Smooth muscle cell (in vitro differentiated cells): ENCODE data around the gene SLC23A1. TPM values are rescaled to one million over a fixed set of nuclear protein-coding genes. Genes with fewer than 3 reads are reported as not detected.
"Not testable (repeated sequence)": the region's sequence is repeated elsewhere in the genome, so short reads cannot be mapped to it uniquely, and the experiment has no call there.

Experiments
- DNase-seq: peaks from one replicate; lab custom pipeline; 2025; ENCODE audit not compliant: unreplicated experiment; lab: John Stamatoyannopoulos, UW
- H2AFZ ChIP-seq: fragments of 200-600 bp; sonication (generic); 2 replicates; pipeline ENCODE4 v1.6.0; 2016; ENCODE audit warnings: antibody characterized with exemption, low read depth, mild to moderate bottlenecking
- H3F3A ChIP-seq: fragments of 200-600 bp; sonication (generic); 2 replicates; pipeline ENCODE4 v1.6.0; 2017; ENCODE audit warnings: antibody characterized with exemption, low read depth
- H3K27ac ChIP-seq: fragments of 200-600 bp; sonication (generic); 2 replicates; pipeline ENCODE4 v1.5.1; 2016; ENCODE audit warnings: low read depth, mild to moderate bottlenecking
- H3K27me3 ChIP-seq: fragments of 200-600 bp; sonication (generic); 2 replicates; pipeline ENCODE4 v1.6.1; 2016; ENCODE audit warnings: low read depth, mild to moderate bottlenecking
- H3K36me3 ChIP-seq: fragments of 200-600 bp; sonication (generic); 2 replicates; pipeline ENCODE4 v1.5.1; 2016; ENCODE audit warnings: low read depth
- H3K4me1 ChIP-seq: fragments of 200-600 bp; sonication (generic); 2 replicates; pipeline ENCODE4 v1.5.1; 2016; ENCODE audit warnings: low read depth
- H3K4me2 ChIP-seq: fragments of 200-600 bp; sonication (generic); 2 replicates; pipeline ENCODE4 v1.6.0; 2016; ENCODE audit warnings: mild to moderate bottlenecking
- H3K4me3 ChIP-seq: fragments of 200-600 bp; sonication (generic); 2 replicates; pipeline ENCODE4 v1.5.1; 2016; ENCODE audit warnings: mild to moderate bottlenecking
- H3K79me2 ChIP-seq: fragments of 200-600 bp; sonication (generic); 2 replicates; pipeline ENCODE4 v1.6.0; 2016; ENCODE audit warnings: low read depth, mild to moderate bottlenecking
- H3K9ac ChIP-seq: fragments of 200-600 bp; sonication (generic); 2 replicates; pipeline ENCODE4 v1.6.0; 2016; ENCODE audit warnings: low read depth
- H3K9me3 ChIP-seq: fragments of 200-600 bp; sonication (generic); replicated peaks from 2 replicates; pipeline ENCODE4 v1.5.1; 2016; ENCODE audit warnings: low read depth
- H4K20me1 ChIP-seq: fragments of 200-600 bp; sonication (generic); 2 replicates; pipeline ENCODE4 v1.6.0; 2016; ENCODE audit warnings: low read depth
- CTCF ChIP-seq: fragments of 200-600 bp; sonication (generic); IDR thresholded peaks from 2 replicates; pipeline ENCODE4 v1.5.1; 2017; ENCODE audit warnings: borderline replicate concordance, mild to moderate bottlenecking, antibody characterized with exemption; ENCODE audit not compliant: insufficient read depth, poor library complexity, severe bottlenecking
- WGBS: methylation state at CpG from one replicate; pipeline ENCODE4 v1.1.7; 2016; ENCODE audit warnings: low lambda C conversion rate; 5-methylcytosine and 5-hydroxymethylcytosine counted together
- polyA plus RNA-seq: library from polyadenylated mRNA; unstranded; fragments of >200 nt; fragmentation: Nextera tagmentation; extraction: Ambion mirVana; gene quantifications from 2 replicates; pipeline ENCODE4 v1.2.1, GENCODE V29; 2016
- total RNA-seq: library from RNA; depleted of rRNA; stranded (reverse); fragments of >200 nt; gene quantifications from 2 replicates; pipeline ENCODE4 v1.2.3, GENCODE V29; 2014

Gene SLC23A1
- total and polyA plus RNA-seq, 2 experiments from 2014 or later, result 0.22 TPM; not detected in 1

- no peaks in the 10 kb centered on the region for H3K9me3 ChIP-seq
- H3K36me3 ChIP-seq, result peaks cover 5% of the 10 kb centered on the region
- H3K79me2 ChIP-seq, result peaks cover 100% of the 10 kb centered on the region
- no peak overlapping the region for H3K27ac ChIP-seq
- no peak for DNase-seq
- H3K4me1 ChIP-seq, result no peaks in the 10 kb centered on the region
- H3K27me3 ChIP-seq, result no peaks in the 10 kb centered on the region
- no peak overlapping the region for H3K4me2 ChIP-seq
- H3K9ac ChIP-seq, result no peak overlapping the region
- no peaks in the 10 kb centered on the region for H3F3A ChIP-seq
- no peak overlapping the region for H3K4me3 ChIP-seq
- TF ChIP-seq CTCF, result no peak
- peaks cover 100% of the 10 kb centered on the region for H4K20me1 ChIP-seq
- no peak overlapping the region for H2AFZ ChIP-seq
- WGBS, result 97% methylated on average over 3 of the region's 3 CpGs
Measured at GRCh38 chr5:139354186-139354585, 28.9 kb downstream of the SLC23A1 start.

- Histone ChIP-seq H3K79me2 (peaks cover 100% of the 10 kb centered on the region), H3K4me1 (peaks cover 14% of the 10 kb centered on the region), H4K20me1 (peaks cover 100% of the 10 kb centered on the region)
- 95% methylated on average over 9 of the region's 9 CpGs for WGBS
- not testable (repeated sequence) for H3K4me2 ChIP-seq, H3K27me3 ChIP-seq, H3K36me3 ChIP-seq, H3K9ac ChIP-seq, DNase-seq, H3K27ac ChIP-seq, H2AFZ ChIP-seq, H3F3A ChIP-seq, H3K4me3 ChIP-seq, H3K9me3 ChIP-seq
Measured at GRCh38 chr5:139347863-139348262, 35.2 kb downstream of the SLC23A1 start.

GRCh38 chr5:139345442-139345841 lies 37.7 kb downstream of the SLC23A1 start:
- H3K9me3 ChIP-seq, H2AFZ ChIP-seq, DNase-seq, H3K9ac ChIP-seq, H3K27ac ChIP-seq, H3F3A ChIP-seq, H3K27me3 ChIP-seq, H3K36me3 ChIP-seq, H3K4me2 ChIP-seq, H3K4me3 ChIP-seq: not testable (repeated sequence)
- WGBS, result 98% methylated on average over 8 of the region's 8 CpGs
- H4K20me1 ChIP-seq, result peaks cover 82% of the 10 kb centered on the region
- peaks cover 21% of the 10 kb centered on the region for H3K4me1 ChIP-seq
- peaks cover 88% of the 10 kb centered on the region for H3K79me2 ChIP-seq

- H3K4me1 ChIP-seq, result peaks cover 21% of the 10 kb centered on the region
- H3K79me2 ChIP-seq, result peaks cover 75% of the 10 kb centered on the region
- no peak overlapping the region for H3K9ac ChIP-seq
- 92% methylated on average over 2 of the region's 2 CpGs for WGBS
- no peaks in the 10 kb centered on the region for H3K27me3 ChIP-seq
- H3K9me3 ChIP-seq, result no peaks in the 10 kb centered on the region
- peak overlapping the region; percentile 81 for H3K4me3 ChIP-seq
- no peaks in the 10 kb centered on the region for H3K36me3 ChIP-seq
- H3K27ac ChIP-seq, result no peak overlapping the region
- peak overlapping the region; percentile 95 for H3K4me2 ChIP-seq
- H4K20me1 ChIP-seq, result peaks cover 70% of the 10 kb centered on the region
- TF ChIP-seq CTCF, result no peak
- no peak for DNase-seq
- H2AFZ ChIP-seq, result no peak overlapping the region
- peaks cover 6% of the 10 kb centered on the region for H3F3A ChIP-seq
Measured at GRCh38 chr5:139344177-139344576, 38.9 kb downstream of the SLC23A1 start.

GRCh38 chr5:139343476-139343875 lies 39.6 kb downstream of the SLC23A1 start:
- peaks cover 21% of the 10 kb centered on the region for H3K4me1 ChIP-seq
- H2AFZ ChIP-seq, result no peak overlapping the region
- H3K27me3 ChIP-seq, result no peaks in the 10 kb centered on the region
- H3K79me2 ChIP-seq, result peaks cover 68% of the 10 kb centered on the region
- H3K4me2 ChIP-seq, result peak overlapping the region; percentile 95
- 94% methylated on average over 9 of the region's 9 CpGs for WGBS
- DNase-seq, result no peak
- no peaks in the 10 kb centered on the region for H3K9me3 ChIP-seq
- H4K20me1 ChIP-seq, result peaks cover 63% of the 10 kb centered on the region
- H3K9ac ChIP-seq, result peak overlapping the region; percentile 99
- no peak for TF ChIP-seq CTCF
- H3K27ac ChIP-seq, result no peak overlapping the region
- no peaks in the 10 kb centered on the region for H3K36me3 ChIP-seq
- H3K4me3 ChIP-seq, result peak overlapping the region; percentile 81
- H3F3A ChIP-seq, result peaks cover 10% of the 10 kb centered on the region
